GM19099 (cell line): ENCODE results near the gene JARID2.

Source experiments
- POLR2A ChIP-seq: IDR thresholded peaks from 3 replicates; pipeline ENCODE4 v1.6.1; 2011; ENCODE audit warnings: low read depth; ENCODE audit not compliant: insufficient read length; ENCODE audit errors: extremely low read depth

The JARID2 gene

DNA sequence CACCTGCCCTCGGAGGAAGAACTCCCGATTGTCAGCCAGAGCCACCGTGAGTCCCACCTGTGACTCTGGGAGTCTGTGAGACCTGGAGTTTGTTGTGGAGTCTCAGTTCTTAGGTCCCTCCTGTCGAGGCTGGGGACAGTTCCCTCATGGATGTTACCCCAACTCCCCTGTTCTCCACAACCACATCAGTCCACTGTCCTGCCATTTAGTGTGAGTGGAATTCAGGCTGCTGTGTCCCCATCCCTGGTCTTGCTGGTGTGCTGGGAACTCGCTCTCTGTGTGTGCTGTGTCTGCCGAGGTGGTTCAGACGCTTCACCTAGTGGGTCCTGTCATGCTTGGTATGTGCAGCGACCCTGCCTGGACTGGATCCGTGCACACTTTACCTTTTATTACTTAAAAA, 253.7 kb downstream of the JARID2 start:
- no peak for TF ChIP-seq POLR2A

DNA sequence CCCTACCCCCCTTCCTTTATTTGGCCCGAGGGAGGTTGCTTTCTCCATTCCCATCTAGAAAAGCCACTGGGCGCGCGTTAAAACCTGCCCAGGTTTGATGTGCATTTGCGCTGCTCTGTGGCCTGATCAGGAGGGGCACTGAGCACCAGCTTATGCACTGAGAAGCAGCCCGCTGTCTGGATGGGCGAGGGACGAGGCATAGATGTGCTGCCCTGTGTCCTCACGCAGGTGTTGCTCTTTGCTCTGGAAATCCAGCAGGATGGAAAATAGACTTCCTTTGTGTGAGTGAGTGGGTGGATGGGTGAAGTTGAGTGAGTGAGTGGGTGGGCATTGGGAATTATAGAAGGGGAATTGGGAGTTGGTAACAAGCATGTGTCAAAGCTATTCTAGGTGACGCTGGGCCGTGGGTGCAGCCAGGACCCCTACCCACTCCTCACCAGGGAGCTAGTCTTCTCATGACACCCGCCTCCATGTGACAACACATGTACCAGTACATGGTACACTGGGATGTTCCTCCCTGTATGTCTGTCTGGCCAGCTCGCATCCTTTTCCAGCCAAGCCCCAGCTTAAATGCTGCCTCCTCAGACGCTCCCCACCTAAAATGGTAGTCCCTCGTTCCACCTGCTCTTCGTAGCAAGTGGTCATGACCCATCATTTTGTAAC, 254.3 kb downstream of the JARID2 start:
- no peak for TF ChIP-seq POLR2A

DNA sequence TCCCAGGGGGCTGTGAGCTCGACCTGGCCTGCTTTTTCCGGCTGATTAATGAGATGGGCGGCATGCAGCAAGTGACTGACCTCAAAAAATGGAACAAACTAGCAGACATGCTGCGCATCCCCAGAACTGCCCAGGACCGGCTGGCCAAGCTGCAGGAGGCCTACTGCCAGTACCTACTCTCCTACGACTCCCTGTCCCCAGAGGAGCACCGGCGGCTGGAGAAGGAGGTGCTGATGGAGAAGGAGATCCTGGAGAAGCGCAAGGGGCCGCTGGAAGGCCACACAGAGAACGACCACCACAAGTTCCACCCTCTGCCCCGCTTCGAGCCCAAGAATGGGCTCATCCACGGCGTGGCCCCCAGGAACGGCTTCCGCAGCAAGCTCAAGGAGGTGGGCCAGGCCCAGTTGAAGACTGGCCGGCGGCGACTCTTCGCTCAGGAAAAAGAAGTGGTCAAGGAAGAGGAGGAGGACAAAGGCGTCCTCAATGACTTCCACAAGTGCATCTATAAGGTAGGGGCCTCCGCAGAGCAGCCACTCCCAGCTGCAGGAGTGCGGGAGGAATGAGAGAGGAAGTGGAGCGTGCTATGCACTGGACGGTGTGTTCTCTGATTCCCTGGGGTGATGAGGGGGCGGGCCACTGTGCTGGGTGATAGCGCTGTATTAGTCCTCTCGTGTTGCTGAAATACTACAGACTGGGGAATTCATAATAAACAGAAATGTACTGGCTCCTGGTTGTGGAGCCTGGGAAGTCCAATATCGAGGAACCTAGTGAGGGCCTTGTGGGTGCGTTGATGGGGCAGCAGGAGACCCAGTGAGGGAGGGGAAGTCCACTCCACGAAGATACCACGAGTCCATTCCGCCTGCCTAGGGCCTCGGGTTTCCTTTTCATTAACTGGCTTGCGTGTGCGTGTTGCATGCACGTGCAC, 255.3 kb downstream of the JARID2 start:
- TF ChIP-seq POLR2A = no peak

DNA sequence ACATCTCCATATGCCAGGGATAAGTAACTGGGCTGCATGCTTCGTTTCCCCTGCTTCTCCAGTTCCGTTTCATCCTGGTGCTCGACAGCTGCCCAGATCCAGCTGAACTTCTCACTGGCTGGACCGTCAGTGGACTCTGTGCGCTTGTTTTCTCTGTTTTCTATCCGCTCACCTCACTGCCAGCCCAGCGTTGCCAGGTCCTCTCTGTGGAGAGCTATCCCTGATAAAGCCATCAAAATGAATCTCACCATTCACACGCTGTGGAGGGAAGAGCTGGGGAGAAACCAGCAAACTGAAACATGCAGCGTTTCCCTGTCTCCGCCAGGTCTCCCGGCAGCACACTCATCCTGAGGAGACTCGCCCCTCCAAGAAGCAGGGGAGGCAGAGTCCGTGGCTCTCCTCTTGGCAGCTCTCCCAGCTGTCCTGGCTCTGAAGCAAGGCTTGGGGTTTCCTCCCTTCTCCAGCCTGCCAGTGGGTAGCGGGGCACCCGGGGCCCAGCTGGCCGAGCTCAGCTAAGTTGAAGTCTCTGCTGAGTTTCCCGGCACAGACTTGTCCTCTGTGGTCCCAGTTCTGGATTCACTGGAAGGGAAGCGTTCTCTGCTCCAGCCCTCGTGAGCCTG, 256.1 kb downstream of the JARID2 start:
- TF ChIP-seq POLR2A = no peak

DNA sequence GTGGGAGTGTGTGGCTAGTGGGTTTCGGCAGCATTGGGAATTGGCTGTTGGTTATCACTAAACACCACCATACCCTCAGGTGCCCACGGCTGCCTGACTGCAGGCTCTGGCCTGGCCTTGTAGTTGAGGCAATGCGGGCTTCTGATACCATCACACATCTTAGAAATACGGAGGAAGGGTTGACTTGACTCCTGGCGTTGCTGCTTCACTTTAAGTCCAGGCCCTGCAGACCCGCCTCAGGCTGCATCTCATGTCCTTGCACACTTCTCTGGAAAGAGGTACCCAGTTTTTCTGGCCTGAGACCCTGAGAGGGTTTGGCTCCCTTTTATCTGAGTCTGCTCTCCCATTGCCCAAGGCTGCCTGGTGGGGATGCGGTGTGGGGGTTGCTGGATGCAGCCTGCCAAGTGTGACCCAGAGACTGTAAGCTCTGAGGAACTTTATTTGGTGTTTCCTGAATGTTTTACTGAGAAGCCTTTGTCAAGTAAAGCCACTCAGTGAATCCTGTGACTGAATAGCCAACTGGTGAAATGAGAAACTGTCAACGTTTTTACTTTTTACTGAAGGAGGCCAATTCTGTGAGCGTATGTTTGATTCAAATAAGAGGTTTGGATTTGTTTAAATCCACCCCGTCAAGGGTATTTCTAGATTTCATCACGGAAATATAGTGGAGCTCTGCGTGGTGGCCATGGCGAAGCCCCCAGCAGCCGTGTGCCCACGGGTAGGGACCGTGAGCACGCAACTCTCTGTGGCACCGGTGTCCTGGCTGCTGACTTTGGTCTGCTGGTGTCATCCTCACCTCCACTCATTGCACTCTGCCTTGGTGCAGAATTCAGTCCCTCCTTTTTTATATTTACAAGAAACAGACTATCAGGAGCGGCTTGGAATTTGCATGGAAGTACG, 256.8 kb downstream of the JARID2 start:
- no peak for TF ChIP-seq POLR2A

DNA sequence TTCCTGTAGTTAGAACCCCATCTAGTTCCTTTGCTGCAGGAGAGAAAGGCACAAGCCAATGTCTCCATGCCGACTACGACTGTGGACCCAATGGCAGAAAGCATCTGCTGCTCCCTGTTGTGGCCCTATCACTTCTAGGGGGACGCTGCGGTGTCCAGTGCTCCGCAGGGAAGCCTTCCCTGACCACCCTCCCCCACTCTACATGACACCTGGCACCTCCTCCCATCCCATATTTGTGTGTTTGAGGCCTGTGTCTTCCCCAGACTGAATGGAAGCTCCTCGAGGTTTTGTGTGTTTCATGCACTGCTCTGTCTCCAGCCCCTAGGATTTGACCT, 257.4 kb downstream of the JARID2 start:
- no peak for TF ChIP-seq POLR2A

DNA sequence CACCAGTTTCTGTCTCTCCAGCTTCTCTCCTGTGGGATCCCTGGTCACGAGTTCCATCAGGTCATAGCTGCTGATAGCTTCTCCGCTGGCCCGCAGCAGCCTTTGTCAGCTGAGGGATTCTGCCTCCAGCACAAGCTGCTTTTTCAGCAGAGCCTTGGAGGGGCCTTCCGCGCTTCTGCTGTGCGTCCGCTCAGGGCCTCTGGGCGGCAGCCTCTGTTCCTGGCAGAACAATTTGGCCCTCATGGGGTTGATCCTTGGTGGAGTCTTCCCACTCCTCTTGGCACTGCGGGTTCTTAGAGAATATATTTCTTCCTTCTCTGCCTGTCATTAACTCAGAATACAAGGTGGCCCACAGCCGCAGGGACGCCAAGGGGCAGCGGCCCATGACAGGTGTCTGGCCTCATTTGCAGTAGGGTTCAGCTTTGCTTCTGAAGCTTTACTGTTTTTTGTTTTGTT, 258.2 kb downstream of the JARID2 start:
- TF ChIP-seq POLR2A = no peak

DNA sequence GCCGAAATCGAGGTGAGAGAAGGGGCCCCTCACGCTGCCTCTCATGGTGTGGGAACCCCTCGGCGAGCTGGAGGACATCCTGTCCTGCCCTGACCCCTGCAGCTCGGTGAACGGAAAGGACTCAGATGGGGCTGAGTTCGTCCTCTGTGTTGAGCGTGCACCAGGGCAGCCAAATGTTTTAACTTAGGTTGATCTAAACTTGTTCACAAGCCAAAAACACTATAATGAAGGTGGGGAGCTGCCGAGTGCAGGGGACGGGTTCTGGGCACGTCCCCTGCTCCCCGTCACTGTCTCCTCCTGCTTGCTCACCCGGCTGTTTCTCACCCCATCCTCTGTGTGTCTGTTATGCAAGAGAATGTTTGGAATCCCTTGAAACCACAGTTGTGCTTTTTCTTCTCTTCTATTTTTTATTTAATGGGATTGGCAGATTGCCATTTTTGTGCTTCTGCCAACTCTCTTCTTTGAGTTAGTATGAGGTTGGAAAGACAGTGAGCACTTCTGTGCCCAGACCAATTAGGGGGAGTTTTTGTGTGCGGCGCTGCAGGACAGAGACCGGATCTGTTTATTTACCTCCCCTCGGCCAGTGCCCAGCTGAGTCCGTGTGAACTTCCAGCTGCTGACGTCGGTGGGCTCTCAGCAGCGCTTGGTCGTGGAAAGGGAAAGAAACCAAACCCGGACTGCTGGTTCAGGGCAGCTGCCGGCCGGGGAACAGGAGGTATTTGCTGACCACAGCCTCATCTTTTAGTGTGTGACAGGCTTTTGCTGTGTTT, 258.9 kb downstream of the JARID2 start:
- TF ChIP-seq POLR2A = no peak

DNA sequence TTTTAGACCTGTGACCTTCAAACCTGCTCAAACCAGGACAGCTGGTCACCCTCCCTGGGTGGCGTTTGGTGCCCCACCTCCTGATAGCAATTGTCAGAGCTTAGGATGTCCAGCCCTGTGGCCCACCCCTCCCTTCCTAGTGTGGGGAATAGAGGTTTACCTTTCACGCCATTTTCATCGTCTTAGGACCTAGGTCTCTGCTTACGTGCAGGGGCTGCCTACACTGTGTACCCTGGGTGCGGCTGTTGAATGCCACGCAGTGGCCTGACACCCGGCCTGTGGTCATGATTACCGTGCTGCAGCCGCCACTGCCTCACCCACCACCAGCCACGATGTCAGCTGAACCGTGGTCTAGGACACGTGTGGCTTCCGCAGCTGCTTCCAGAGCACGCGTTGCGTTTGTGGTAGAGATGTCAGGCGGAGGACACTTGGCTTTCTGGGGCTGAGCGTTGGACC, 259.6 kb downstream of the JARID2 start:
- TF ChIP-seq POLR2A = no peak

DNA sequence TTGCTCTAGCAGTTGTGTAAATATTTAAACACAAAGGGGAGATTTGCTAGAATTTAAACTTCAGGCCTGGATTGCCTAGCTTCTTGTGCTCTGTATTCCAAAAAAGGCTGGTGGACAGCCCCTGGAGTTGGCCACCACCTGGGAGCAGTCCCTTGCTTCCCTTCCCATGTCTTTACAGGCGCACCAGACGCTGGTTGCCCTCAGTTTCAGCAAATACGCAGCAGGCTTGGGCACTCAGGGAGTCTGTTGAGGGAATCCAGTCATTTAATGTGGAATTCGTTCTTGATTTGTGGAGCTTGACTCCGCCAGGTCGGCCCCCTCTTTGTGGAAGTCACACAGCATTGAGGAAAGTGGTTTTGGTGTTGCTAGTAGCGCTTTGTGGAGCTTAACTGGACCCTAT, 260.2 kb downstream of the JARID2 start:
- no peak for TF ChIP-seq POLR2A

DNA sequence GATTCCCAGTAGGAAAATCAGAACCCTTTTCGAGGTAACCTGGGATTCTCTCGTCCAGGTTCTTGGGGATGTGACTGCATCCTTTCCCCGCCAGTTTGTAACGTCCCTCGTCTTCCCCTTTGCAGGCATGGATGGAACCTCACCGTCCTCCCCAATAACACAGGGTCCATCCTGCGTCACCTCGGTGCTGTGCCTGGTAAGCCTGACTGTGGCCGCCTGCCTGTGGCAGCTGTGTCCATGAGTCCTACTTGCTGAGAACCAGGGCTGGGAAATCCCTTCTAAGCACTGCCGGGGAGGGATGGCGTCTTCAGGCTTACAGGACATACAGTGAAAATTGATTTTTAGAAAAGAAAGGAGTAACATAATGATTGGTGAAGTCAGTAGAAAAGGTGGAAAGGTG, 261.4 kb downstream of the JARID2 start:
- no peak for TF ChIP-seq POLR2A

DNA sequence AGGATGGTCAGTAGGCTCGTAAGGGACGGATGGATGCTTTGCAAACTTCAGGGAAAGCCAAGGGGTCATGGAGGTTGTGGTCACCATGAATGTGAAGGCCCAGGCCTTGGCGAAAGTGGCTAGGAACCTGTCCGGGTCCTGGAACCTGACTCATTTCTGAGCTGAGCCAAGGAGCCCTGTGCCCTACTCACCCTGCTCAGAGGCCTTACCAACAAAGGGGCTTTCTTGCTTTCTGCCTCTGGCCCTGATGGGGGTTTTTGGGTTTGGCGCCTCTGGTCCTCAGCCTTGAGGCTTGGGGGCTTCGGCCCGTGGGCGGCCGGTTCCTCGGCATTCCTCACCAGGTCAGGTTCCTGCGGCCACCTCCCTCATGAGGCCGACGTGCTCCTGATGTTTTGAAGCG, 261.9 kb downstream of the JARID2 start:
- no peak for TF ChIP-seq POLR2A

DNA sequence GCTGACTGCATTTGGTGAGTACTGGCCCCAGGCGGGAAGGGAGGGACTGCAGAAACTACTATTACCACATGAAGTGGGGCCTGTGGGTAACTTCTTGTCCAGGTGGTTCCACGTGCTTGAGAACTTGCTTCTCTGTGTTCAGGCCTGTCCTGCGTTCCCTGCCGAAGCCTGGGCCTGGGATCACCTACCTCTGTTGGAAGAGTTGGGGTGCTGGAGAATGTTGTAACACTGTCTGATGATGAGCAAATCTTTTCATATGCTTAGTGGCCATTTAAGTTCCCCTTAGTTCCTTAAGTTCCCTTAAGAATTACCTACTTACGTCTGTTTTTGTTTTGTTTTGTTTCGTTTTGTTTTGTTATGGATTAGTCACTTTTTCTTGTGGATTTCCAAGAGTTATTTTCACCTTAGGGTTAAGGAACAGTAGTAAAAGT, 262.6 kb downstream of the JARID2 start:
- TF ChIP-seq POLR2A = no peak

DNA sequence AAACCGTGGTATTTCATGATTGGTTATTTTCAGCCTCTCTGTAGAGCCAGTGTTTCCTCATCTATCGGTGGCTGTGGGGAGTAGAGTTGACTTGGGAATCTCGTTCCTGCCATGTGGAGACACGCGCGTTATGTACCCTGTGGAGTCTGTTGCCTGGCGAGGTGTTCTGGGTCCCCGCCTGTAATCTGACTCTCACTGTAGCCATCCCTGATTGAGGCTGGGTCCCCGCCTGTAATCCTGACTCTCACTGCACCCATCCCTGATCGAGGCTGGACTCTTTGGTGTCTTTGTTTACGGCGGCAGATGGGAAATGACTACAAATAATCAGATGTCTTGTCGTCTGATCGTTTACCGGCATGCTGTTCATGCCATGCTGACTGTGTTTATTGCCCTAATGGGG, 263.1 kb downstream of the JARID2 start:
- TF ChIP-seq POLR2A = no peak
